Measurements from ENCODE around the gene SMG1. TPM values are rescaled to one million over a fixed set of nuclear protein-coding genes. Genes with fewer than 3 reads are reported as not detected.
A peak's percentile ranks its signal among the peaks of the same experiment; 100 is the strongest.
"Not testable (repeated sequence)": the region's sequence is repeated elsewhere in the genome, so short reads cannot be mapped to it uniquely, and the experiment has no call there.

SMG1 gene
- total RNA-seq, 1 experiment from 2014 or later: 41.1 TPM

DNA sequence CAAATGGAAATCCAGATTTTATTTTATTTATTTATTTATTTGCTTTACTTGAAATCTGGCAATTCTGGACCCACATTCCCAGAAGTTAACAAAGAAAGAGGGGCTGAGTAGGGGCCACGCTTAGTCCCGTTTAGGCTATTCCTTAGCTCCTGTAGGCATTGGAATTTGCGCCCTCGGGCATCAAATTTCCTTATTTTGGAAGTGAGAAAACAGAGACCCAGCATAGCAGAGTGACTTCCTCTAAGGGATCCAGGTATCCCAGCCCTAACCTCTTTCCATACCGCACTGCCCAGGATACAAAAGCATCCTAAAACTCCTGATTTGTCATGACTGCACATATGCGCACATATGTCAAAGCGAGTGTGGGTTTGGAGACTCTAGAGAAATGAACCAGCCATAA lies 19.0 kb upstream of the SMG1 start:
- Histone ChIP-seq H3K9me3 (replicated peaks) (no peaks in the 10 kb centered on the region), H3K27ac (no peak overlapping the region), H3K4me3 (no peak overlapping the region), H3K36me3 (no peaks in the 10 kb centered on the region), H3K27me3 (no peaks in the 10 kb centered on the region), H3K4me1 (no peaks in the 10 kb centered on the region)
- no peak for DNase-seq

DNA sequence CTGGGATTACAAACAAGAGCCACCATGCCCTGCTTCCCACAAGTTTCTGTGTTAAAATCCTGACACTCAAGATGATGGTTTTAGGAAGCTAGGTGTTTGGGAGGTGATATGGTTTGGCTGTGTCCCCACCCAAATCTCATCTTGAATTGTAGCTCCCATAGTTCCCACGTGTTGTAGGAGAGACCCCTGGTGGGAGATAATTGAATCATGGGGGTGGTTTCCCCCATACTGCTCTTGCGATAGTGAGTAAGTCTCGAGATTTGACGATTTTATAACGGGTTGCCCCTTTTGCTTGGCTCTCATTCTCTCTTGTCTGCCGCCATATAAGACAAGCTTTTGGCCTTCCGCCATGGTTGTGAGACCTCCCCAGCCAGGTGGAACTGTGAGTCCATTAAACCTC lies 17.2 kb upstream of the SMG1 start:
- H3K36me3 ChIP-seq: no peaks in the 10 kb centered on the region
- H3K27me3 ChIP-seq: no peaks in the 10 kb centered on the region
- no peaks in the 10 kb centered on the region for H3K9me3 ChIP-seq (replicated peaks)
- no peaks in the 10 kb centered on the region for H3K4me1 ChIP-seq
- no peak overlapping the region for H3K4me3 ChIP-seq
- H3K27ac ChIP-seq: no peak overlapping the region
- DNase-seq: no peak

DNA sequence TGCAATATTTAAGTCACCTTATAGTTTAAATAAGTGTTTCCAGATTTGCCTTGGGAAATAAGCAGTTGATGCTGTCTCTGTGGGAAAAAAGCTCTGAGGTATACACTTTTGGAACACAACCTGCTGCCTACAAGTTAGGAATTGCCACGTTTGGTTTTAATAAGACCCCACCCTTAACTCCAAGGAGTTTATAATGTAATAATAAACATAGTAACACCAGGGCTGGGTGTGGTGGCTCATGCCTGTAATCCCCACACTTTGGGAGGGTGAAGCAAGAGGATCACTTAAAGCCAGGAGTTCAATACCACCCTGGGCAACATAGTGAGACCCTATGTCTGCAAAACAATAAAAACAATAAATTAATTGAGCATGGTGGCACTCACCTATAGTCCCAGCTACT lies 15.9 kb upstream of the SMG1 start:
- H3K4me1 ChIP-seq: no peaks in the 10 kb centered on the region
- H3K4me3 ChIP-seq: no peak overlapping the region
- H3K27me3 ChIP-seq: no peaks in the 10 kb centered on the region
- DNase-seq: no peak
- H3K36me3 ChIP-seq: no peaks in the 10 kb centered on the region
- H3K9me3 ChIP-seq (replicated peaks): no peaks in the 10 kb centered on the region
- H3K27ac ChIP-seq: no peak overlapping the region

DNA sequence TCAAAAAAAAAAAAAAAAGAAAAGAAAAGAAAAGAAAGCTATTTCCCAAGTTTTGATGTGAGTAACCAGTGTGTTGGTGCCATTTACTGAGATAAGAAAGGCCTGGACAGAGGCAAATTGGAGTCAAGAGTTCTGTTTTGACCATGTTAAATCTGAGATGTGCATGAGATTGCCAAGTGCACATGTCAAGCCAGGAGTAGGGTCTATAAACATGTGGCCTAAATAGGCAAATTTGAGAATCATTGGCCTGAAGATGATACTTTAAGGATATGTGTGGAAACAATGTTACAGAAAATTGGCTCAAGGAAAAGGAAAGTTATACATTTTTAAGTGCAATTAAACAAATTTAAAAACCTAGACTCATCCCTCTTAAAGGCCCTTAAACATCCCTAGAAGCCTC lies 15.3 kb upstream of the SMG1 start:
- no peaks in the 10 kb centered on the region for H3K9me3 ChIP-seq (replicated peaks)
- no peak overlapping the region for H3K4me3 ChIP-seq
- DNase-seq: no peak
- no peaks in the 10 kb centered on the region for H3K36me3 ChIP-seq
- H3K27me3 ChIP-seq: no peaks in the 10 kb centered on the region
- H3K27ac ChIP-seq: no peak overlapping the region
- H3K4me1 ChIP-seq: no peaks in the 10 kb centered on the region

DNA sequence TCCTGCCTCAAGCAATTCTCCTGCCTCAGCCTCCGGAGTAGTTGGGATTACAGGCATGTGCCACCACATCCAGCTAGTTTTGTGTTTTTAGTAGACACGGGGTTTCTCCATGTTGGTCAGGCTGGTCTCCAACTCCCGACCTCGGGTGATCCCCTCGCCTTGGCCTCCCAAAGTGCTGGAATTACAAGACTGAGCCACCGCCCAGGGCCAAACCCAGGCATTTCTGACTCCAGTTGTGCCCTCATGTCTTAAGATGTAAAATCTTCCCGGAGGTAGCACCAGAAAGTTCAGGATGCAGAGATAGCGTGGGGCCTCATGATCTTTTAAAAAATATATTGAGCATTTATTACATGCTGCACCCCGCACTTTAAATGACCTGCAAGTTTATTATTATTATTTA lies 12.8 kb upstream of the SMG1 start:
- Histone ChIP-seq H3K9me3 (replicated peaks) (no peaks in the 10 kb centered on the region), H3K27ac (no peak overlapping the region), H3K27me3 (no peaks in the 10 kb centered on the region), H3K4me1 (no peaks in the 10 kb centered on the region), H3K36me3 (no peaks in the 10 kb centered on the region), H3K4me3 (no peak overlapping the region)
- DNase-seq: no peak

DNA sequence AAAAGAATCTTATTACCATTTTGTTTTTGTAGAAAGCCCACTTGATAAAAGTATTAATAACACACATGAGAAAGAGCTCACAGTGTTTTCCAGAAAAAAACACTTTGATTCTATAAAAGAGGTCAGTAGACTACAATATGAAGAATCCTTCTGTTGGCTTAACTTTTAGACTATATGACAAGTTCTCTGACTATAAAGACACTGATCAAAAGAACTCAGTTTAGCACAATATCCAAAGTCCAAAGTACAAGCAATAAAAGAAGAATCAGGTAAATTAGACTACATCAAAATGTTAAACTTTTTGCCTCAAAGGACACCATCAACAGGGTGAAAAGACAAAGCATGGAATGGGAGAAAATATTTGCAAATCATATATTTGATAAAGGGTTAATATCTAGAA lies 11.2 kb upstream of the SMG1 start:
- Histone ChIP-seq H3K4me3 (no peak overlapping the region), H3K27ac (no peak overlapping the region), H3K27me3 (no peaks in the 10 kb centered on the region), H3K9me3 (replicated peaks) (no peaks in the 10 kb centered on the region), H3K36me3 (no peaks in the 10 kb centered on the region), H3K4me1 (peaks cover 5% of the 10 kb centered on the region; the same call in 1 of the 2 replicates)
- no peak for DNase-seq

DNA sequence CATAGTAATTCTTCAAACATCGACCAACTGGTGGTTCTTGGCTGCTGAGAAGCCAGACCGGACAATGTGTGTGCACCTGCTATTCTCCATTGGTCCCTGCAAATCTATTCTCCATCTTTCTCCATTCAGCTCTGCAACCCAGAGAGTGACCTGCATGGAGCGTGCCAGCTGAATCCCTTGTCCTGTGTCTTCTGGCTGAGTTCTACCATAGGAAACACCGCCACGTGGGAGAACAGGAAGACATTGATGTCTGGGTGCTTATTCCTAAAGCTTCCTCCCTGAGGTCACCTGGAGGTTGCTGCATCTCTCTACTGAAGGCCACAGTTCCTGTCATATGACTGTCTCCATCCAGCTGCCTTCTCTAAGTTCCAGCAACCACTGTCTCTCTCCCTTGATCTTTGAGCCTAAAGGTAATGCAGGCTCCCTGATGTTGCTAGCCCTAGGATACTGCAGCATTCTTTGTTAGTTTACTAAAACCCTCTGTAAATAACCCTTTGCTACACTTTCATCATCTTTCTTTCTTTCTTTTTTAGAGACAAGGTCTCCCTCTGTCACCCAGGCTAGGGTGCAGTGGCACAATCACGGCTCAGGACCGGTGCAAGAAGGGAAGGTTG lies 10.6 kb upstream of the SMG1 start:
- peaks cover 5% of the 10 kb centered on the region; the same call in 1 of the 2 replicates for H3K4me1 ChIP-seq
- H3K27ac ChIP-seq: no peak overlapping the region
- no peaks in the 10 kb centered on the region for H3K27me3 ChIP-seq
- no peaks in the 10 kb centered on the region for H3K9me3 ChIP-seq (replicated peaks)
- H3K36me3 ChIP-seq: no peaks in the 10 kb centered on the region
- no peak for DNase-seq
- H3K4me3 ChIP-seq: no peak overlapping the region

DNA sequence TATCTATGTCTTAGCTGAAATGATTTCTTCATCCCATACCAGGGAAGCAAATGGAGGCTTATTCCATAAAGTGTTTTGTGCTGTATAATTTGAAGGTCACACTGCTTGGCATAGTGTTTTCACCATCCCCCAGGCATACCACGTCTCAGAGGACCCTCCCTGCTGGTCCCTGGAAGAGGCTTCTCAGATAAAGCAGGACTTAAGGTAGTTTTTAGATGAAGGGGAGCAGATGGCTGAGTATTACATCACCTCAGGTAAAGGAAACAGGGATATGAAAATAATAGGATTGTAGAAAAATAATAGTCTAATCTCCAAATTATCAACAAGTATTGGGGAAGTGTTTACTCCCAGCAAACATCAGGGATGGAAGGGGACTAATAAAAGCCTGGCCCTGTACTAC lies 7.3 kb upstream of the SMG1 start:
- peaks cover 5% of the 10 kb centered on the region; the same call in 1 of the 2 replicates for H3K4me1 ChIP-seq
- no peaks in the 10 kb centered on the region for H3K9me3 ChIP-seq (replicated peaks)
- no peak for DNase-seq
- H3K27ac ChIP-seq: no peak overlapping the region
- no peaks in the 10 kb centered on the region for H3K27me3 ChIP-seq
- no peak overlapping the region for H3K4me3 ChIP-seq
- no peaks in the 10 kb centered on the region for H3K36me3 ChIP-seq

DNA sequence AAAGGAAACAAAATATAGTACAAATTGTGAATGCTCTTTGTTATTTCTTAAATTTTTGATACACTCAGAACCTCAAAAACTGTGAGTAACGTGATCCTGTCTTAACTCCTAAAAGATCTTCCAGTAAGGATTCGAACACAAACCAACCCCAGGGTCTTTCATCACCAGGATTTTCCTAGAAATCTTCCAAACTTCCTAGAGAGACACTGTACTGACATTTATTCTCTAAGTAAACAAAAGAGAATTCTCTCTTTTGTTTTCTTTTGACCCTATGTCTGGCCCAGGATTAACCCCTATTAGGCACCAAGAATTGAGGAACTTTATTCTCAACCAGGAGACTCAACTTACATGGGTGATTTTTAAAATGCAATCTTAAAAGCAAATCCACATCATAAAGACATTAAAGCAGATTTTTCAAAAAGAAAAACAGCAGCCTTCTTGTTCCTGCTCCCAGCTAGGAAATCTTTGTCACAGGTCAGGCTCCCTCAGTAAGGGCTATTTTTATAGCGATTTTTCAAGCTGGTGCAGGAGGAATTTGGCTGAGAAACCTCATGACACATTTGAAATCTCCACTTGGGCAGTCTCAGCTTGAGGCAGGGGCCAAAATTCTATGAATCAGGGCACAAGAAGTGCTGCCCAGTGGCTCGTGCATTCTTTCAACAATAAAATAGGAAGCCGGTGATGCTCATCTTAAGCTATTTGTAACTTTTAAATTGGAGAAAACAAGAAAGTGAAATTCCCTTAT lies 6.2 kb upstream of the SMG1 start:
- Histone ChIP-seq H3K27me3 (no peaks in the 10 kb centered on the region), H3K4me1 (peaks cover 5% of the 10 kb centered on the region; the same call in 1 of the 2 replicates), H3K27ac (no peak overlapping the region), H3K36me3 (no peaks in the 10 kb centered on the region), H3K4me3 (no peak overlapping the region), H3K9me3 (replicated peaks) (no peaks in the 10 kb centered on the region)
- no peak for DNase-seq

DNA sequence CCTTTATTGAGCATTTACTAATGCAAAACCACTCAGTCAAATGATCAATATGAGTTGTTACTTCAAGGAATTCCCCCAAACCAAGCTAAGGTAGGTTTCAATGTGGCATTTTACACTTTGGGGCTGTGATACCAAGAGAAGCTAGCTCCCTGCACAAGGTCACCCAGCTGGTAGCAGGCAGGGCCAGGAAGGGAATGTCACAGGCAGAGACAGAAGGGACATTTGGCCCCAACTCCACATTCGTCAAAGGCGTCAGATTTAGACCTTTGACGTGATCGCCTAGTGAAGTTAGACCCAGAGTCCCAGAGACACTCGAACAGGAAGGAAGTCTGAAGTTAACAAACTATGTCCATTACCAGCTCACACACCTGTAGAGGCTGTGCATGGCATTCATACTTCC lies 5.5 kb upstream of the SMG1 start:
- Histone ChIP-seq H3K27me3 (no peaks in the 10 kb centered on the region), H3K4me3 (no peak overlapping the region), H3K27ac (no peak overlapping the region), H3K9me3 (replicated peaks) (no peaks in the 10 kb centered on the region), H3K36me3 (no peaks in the 10 kb centered on the region), H3K4me1 (peaks cover 5% of the 10 kb centered on the region; the same call in 1 of the 2 replicates)
- no peak for DNase-seq

DNA sequence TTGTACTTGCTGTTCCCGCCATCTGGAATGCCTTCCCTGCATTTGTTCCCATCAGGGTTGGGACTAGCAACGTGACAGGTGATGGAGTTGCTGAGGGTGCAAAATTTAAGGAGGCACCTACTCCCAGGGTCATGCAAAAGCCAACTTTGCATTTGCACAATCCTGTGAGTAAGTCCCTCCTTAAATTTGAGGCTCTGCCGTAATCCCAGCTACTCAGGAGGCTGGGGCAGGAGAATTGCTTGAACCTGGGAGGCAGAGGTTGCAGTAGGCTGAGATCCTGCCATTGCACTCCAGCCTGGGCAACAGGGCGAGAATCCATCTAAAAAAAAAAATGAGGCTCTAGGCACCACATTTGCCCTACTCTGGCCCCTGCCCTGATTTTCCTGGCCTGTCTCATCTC lies 3.9 kb upstream of the SMG1 start:
- not testable (repeated sequence) for H3K27me3 ChIP-seq; H3K4me3 ChIP-seq; H3K27ac ChIP-seq; DNase-seq; H3K9me3 ChIP-seq (replicated peaks); H3K36me3 ChIP-seq; H3K4me1 ChIP-seq

DNA sequence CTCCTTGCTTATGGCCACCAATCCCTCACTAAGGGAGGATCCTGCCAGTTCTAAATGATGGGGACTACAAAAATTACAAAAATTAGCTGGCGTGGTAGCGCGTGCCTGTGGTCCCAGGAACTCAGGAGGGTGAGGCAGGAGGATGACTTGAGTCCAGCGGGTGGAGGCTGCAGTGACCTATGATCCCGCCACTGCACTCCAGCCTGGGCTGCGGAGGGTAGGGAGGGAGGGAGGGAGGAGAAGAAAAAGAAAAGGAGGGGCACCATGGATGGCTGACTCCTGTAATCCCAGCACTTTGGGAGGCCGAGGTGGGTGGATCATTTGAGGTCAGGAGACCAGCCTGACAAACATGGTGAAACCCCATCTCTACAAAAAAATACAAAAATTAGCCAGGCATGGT lies 1.9 kb upstream of the SMG1 start:
- not testable (repeated sequence) for H3K9me3 ChIP-seq (replicated peaks); H3K36me3 ChIP-seq; H3K27me3 ChIP-seq; H3K4me1 ChIP-seq
- peak in 1 of 2 experiments; percentile 13 for DNase-seq
- Histone ChIP-seq H3K4me3 (peak overlapping the region; percentile 99), H3K27ac (peak overlapping the region; percentile 85; the same call in 1 of the 2 replicates)

DNA sequence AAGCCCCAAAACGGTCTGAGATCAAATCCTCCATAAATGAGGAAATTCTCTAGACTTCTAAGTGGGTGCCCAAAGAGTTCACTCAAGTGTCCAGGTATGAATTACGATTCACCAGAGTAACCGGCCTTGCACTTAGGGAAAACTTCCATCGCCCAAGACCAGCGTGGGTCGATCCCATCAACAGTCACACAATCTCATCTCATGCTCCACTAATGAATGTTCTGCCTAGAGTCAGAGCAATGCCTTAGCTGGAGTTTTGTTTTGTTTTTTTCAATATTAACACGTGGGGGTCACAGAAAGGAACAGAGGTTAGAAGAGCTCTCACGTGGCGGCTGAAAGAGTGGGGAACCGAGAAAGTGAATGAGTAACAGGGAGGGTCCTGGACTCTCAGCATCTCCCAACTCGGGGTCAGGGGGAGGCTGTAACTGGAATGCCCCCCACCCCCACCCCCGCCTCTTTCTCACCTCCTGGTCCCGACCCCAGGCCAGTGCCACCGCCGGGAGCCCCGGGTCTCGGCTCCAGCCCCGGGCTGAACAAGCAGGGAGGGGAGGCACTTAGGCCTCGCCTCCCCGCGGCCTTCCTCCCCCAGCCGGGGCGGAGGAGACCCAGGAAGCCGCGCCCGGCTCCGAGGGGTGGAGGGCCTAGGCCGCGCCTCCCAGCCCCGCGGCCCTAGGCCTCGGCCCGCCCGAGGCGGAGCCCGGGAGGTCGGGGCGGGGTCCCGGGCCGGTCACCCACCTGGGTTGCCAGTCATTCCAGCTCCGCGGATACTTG lies 808 bp downstream of the SMG1 start:
- H3K27ac ChIP-seq: peak overlapping the region; percentile 85
- H3K4me3 ChIP-seq: peak overlapping the region; percentile 99
- H3K9me3 ChIP-seq (replicated peaks); H3K36me3 ChIP-seq; H3K27me3 ChIP-seq; H3K4me1 ChIP-seq: not testable (repeated sequence)
- peak; percentile 28 to 49 for DNase-seq

DNA sequence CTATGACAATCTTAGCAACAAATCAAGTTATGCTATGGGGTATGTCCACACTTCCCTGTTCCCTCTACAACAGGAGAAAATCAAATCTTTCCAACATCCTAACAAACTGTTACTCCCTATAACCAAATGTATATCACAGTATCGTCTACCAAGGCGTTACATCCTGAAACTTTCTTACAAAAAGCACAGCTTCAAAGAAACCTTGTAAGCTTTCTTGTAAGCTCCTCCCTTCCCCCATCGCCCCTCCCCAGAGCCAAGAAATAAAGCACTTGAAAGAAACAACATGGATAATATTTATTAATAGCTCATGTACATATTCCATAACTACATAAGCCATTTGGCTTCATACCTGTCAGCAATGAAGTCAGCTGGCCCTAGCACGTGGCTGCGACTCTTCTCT lies 2.3 kb downstream of the SMG1 start:
- DNase-seq; H3K27me3 ChIP-seq; H3K9me3 ChIP-seq (replicated peaks); H3K36me3 ChIP-seq; H3K27ac ChIP-seq; H3K4me3 ChIP-seq; H3K4me1 ChIP-seq: not testable (repeated sequence)

DNA sequence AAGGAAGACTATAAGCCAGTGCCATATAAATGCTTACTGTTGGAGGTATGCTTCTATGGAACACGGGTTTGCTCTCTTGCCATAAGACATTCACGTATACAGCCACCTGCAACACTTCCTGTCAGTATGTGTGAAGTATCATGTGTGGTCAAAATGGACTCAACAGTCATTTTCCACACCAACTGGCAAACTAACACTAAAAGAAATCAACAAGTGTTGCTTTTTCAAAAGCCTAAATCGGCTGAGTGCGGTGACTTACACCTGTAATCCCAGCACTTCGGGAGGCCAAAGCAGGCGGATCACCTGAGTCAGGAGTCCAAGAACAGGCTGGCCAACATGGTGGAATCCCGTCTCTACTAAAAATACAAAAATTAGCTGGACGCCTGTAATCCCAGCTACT lies 3.1 kb downstream of the SMG1 start:
- not testable (repeated sequence) for H3K36me3 ChIP-seq; H3K4me3 ChIP-seq; H3K9me3 ChIP-seq (replicated peaks); H3K4me1 ChIP-seq; DNase-seq; H3K27ac ChIP-seq; H3K27me3 ChIP-seq
